ENCODE measurements around the gene BCAS3.

Gene BCAS3

GRCh38 chr17:61175298-61176142 lies 497.9 kb downstream of the BCAS3 start:
- no peak for DNase-seq

GRCh38 chr17:61177351-61177750 lies 499.7 kb downstream of the BCAS3 start:
- no peak for DNase-seq

GRCh38 chr17:61178284-61178683 lies 500.6 kb downstream of the BCAS3 start:
- no peak for DNase-seq

- DNase-seq: no peak
These were observed 501.7 kb downstream of the BCAS3 start for GRCh38 chr17:61179380-61179806.

- DNase-seq: no peak
These were observed 506.1 kb downstream of the BCAS3 start for GRCh38 chr17:61183793-61184192.

GRCh38 chr17:61185385-61185784 lies 507.7 kb downstream of the BCAS3 start:
- no peak for DNase-seq

GRCh38 chr17:61187038-61187437 lies 509.4 kb downstream of the BCAS3 start:
- no peak for DNase-seq

- DNase-seq: no peak
These were observed 510.4 kb downstream of the BCAS3 start for GRCh38 chr17:61188081-61188480.

- no peak for DNase-seq
These were observed 512.3 kb downstream of the BCAS3 start for GRCh38 chr17:61189968-61190367.

- no peak for DNase-seq
These were observed 518.7 kb downstream of the BCAS3 start for GRCh38 chr17:61196302-61196704.

GRCh38 chr17:61196799-61197198 lies 519.1 kb downstream of the BCAS3 start:
- no peak for DNase-seq

- DNase-seq: no peak
These were observed 522.0 kb downstream of the BCAS3 start for GRCh38 chr17:61199431-61200338.

- no peak for DNase-seq
These were observed 522.7 kb downstream of the BCAS3 start for GRCh38 chr17:61200339-61200715.

GRCh38 chr17:61201211-61201610 lies 523.6 kb downstream of the BCAS3 start:
- no peak for DNase-seq

- DNase-seq: no peak
These were observed 524.9 kb downstream of the BCAS3 start for GRCh38 chr17:61202564-61202963.

- no peak for DNase-seq
These were observed 526.0 kb downstream of the BCAS3 start for GRCh38 chr17:61203671-61204131.

- DNase-seq: no peak
These were observed 526.8 kb downstream of the BCAS3 start for GRCh38 chr17:61204456-61204855.

GRCh38 chr17:61205401-61205800 lies 527.8 kb downstream of the BCAS3 start:
- no peak for DNase-seq

- DNase-seq: no peak
These were observed 528.3 kb downstream of the BCAS3 start for GRCh38 chr17:61205931-61206330.

- DNase-seq: no peak
These were observed 529.3 kb downstream of the BCAS3 start for GRCh38 chr17:61206922-61207321.

GRCh38 chr17:61208301-61209105 lies 530.9 kb downstream of the BCAS3 start:
- DNase-seq: peak; percentile 83

GRCh38 chr17:61209106-61209439 lies 531.4 kb downstream of the BCAS3 start:
- peak; percentile 36 for DNase-seq

GRCh38 chr17:61209525-61209924 lies 531.9 kb downstream of the BCAS3 start:
- DNase-seq: no peak
